Activated CD4-positive, alpha-beta T cell treated with anti-CD3 and anti-CD28 coated beads, Interleukin-2, amount 50 U/mL, for 1 hour (primary cell): ENCODE data around the gene MAP7D2.

Source experiments
- DNase-seq: peaks from one replicate; pipeline ENCODE4 v3.0.0-alpha.2; 2020

The MAP7D2 gene

DNA sequence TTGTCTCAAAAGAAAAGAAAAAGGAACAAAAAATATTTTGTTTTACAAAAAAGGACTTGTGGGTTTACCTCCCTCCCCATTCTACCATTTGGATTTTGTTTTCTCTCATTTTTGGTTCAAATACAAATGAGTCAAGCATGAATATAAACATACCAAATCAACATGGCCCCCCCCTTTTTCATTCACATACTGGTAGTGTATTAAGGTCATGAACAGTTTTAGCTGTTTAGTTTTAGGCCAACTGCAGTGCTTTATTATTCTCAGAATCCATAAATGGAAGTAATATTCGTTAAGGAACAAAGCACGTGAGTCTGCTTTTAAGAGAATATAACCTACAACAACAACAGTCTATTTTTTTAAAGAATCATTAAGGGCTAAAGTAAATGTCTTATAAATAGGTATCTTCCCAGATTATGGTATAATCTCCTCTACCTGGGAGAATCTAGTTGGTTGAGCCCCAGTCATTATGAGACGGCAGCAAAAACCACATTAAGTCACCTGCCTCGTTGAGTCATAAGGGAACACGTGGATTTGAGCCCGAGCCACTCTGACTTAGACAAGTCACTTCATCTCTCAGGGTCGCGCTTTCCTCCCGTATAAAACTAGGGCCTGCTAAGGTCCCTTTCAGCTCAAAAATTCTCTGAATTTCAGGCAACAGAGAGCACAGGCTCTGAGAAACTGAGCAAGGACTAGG is 152.5 kb downstream of the MAP7D2 start:
- no peak for DNase-seq

DNA sequence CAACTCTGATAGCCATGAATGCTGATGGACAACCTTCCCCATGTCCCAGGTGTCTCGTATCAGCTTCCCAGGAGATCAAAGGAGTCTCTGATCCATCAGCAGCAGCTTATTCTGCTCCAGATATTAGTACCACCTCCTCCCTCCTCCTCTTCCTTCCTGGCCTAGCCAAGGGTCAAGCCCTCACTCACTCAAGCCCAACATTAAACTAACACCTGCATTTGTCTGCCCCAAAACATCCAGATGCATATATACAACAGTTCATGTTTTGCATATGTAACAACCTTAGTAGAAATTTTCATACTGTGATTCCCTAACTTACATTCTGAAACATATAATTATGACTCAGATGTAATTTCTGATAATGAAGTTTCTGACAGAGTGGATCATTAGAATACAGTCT is 155.8 kb downstream of the MAP7D2 start:
- no peak for DNase-seq

DNA sequence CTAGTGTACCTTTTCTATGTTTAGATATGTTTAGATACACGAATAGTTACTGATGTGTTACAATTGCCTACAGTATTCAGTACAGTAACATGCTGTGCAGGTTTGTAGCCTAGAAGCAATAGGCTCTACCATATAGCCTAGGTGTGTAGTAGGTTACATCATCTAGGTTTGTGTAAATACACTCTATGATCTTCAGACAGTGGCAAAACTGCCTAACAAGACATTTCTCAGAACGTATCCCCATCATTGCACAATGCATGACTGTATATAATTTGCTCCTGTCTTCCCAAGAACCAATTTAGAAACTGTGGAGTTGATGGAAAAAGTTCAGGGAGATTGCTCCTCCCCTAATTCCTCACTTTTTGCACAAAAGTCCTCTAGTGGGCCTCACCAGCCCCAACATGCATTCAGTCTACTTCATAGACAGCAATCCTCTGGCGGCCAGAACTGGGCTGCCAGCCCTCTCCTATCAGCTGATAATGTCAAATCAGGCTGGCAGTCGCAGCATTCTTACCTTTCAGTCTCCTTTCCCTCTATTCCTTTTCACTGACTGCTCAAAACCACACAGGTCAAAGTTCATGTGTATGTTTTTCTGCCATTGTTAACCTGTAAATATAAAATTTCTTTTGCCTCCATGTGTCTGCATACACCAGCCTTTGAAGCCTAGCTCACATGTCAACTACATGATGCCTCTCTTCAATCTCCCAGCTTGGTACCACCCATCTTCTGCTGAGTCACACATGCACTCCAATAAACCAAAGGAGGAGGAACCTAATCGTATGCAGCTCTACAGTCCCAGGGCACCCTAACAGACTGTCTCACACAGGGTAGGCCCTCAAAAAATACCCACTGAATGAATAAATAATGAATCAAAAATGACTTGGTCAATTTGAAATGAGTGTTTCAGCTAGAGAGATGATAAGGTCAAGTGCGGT is 157.9 kb downstream of the MAP7D2 start:
- DNase-seq: no peak

DNA sequence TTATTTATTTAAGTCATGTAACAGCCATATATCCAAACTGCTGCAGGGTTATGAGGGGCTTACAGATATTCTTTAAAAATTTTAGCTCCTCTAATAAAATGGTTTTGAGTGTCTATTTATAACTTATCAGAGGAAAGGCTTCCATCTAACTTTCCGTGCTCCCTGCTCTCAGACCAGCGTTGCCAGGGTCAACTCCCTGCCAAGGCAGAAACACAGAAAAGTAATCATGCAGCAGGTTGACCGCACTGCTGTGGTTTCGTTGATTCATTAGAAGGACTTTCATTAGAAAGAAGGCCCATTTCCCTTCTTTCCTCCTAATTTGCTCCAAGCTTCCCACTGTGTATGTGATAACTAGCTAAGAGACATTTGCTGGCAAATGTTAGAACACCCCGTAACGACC is 159.8 kb downstream of the MAP7D2 start:
- no peak for DNase-seq
